ENCODE measurements around the gene STX17.
"Not testable (repeated sequence)": the region's sequence is repeated elsewhere in the genome, so short reads cannot be mapped to it uniquely, and the experiment has no call there.

STX17 gene

DNA sequence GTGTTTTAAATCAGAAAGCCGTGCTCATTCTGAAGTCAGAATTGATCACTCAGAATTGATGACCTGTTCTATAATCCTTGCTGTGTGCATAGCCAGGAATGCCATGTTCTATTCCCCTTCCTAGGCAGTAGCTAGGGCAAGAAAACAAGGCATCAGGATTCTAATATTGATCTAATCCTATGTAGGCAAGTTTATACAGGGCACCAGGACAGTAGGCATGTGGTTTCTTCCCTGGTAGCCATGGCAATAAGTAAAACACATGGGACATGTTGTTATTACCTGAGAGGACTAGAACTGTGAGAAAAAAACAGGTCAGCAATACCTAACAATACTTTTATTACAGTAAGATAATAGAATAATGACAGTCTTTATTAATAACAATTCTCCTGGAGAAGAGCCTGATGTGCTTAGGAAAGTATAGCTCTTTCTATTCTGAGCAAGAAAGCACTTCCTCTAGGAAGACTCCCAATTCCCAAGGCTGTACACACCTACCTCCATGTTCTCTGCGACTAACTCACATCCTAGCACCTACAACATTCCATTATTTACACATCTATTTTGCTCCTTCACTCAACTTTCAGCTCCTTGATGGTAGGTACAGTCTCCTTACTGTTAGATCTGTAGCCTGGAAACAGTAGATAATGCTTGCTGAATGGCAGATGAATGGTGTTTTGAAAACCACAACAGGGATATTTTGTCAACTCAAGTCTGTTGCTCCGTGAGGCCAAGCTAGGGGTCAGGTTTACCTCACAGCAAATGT lies 70.8 kb downstream of the STX17 start:
- no peak for DNase-seq

DNA sequence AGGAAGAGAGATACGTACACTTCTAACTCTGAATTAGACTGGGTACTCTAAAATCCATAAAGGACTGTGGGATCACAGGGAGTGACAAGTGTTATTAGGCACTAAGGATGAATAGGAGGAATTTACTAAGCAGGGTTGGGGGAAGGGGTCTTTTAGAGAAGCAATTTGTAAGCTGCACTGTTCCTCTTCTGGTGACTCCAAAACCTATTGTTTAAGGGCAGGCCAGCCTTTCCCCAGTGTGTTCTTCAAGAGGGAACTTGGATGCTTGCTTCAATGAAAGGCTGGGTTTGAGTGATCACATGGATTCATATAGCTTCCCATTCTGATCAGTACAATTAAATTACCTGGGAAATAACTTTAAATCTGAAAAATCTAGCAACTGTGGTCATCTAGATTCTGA lies 71.8 kb downstream of the STX17 start:
- no peak for DNase-seq

DNA sequence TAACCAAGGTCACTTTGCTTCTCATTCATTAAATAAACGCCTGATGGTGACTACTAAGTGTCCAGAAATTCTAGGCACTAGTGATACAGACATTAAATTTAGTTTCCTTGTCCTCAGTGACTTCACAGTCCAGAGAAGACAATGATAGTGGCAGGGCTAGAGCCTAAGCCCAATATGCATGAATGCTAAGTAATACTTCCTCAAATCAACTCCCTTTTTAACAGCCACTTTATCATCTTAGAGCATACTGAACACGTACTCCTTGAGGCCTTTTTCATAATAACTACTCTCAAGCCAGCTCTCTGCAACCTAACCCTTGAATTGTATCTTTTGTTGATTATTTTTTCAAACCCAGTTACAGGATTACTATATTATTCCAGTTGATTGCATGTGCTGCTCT lies 74.1 kb downstream of the STX17 start:
- no peak for DNase-seq

DNA sequence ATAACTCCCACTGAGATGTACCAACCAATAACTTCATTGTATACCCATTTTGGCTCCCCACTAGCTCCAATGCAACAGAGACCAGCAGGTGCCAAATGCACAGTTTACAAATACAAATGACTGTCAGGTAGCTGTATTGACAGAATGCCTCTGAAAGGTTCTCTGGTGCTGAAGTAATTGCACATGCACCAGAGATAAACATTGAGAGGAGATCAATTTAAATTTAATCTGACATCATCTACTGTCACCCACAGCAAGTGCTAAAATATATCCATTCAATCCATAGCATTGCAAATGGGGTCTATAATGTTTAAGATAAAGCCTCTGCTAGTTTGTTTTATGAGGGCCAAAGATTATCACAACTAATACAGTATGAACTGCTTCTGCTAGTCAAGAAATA lies 80.2 kb downstream of the STX17 start:
- no peak for DNase-seq

DNA sequence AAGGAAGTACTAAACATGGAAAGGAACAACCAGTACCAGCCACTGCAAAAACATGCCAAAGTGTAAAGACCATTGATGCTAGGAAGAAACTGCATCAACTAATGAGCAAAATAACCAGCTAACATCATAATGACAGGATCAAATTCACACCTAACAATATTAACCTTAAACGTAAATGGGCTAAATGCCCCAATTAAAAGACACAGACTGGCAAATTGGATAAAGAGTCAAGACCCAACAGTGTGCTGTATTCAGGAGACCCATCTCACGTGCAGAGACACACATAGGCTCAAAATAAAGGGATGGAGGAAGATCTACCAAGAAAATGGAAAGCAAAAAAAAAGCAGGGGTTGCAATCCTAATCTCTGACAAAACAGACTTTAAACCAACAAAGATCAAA lies 84.1 kb downstream of the STX17 start:
- not testable (repeated sequence) for DNase-seq

DNA sequence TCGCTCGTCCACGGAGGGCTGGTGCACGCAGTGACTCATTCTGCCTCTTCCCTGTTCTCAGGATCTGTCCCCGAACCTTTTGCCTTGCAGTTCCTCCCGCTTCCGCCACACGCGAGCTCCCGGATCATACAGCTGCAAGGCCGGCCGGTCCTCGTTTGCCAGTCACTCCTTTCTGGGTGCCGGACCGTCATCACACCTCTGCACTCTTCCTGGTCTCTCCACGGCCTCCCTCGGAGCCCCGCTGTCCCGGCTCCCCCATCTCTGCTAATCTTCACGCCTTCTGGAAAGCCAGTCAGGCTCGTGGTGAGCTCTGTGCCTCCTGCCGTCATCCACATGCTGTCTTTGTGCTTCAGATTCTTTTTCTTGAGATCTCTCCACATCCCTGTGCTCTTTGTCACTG lies 91.8 kb downstream of the STX17 start:
- DNase-seq = no peak

DNA sequence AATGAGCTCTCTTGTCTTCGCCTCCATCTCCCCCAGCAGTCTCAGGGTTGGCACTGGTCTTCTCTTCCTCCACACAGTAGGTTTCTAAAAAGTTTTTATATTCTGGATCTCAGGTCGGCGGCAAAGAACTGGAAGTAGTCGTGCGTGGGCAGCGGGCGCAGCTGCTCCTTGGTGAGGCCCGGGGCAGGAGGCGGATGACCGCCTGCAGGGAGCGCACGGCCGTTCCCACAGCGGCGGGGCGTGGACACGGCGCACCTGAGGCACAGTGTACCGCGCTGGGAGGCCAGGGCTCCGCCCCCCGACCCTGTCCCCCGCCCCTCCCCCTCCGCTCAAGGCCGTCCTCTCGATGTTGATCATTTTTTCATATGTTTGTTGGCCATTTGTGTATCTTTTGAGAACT lies 92.4 kb downstream of the STX17 start:
- DNase-seq = no peak

DNA sequence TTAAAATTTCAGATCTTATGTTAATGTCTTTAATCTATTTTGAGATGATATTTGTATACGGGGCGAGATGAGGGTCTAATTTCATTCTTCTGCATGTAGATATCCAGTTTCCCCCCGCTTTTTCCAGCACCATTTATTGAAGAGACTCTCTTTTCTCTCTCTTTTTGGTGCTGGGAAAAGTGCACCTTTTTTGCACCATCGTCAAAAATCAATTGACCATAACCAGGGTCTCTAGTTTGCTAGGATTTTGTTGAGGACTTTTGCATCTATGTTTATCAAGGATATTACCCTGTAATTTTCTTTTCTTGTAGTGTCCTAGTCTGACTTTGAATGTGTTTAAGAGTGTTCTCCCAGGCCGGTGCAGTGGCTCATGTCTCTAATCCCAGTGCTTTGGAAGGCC lies 93.3 kb downstream of the STX17 start:
- DNase-seq = no peak

DNA sequence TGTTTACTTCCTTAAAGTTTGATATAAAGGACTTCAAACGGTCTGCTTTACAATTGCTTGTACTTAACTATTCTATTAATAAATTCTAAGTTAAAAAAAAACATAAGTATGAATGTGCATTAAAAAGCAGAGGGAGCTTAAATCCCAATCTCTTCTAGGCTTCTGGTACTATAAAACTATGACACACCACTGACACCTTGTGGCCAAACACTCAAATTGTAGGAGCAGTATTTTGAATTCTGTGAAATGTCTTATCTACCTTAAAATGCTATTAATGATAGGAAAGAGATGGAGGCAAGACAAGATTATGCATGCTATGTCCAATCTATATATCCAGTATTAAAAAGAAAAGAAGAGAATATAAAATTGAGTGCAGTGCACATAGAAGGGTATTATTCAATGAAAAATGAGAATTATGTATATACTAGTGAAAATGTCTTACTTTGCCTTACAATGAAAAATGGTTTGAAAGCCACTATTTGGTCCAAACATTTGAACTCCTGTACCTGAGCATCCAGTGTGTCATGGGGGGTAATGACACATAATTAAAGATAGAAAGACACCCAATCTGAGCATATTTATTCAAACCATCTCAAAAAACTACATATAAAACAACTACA lies 104.7 kb downstream of the STX17 start:
- DNase-seq = peak in 1 of 2 experiments; percentile 23

DNA sequence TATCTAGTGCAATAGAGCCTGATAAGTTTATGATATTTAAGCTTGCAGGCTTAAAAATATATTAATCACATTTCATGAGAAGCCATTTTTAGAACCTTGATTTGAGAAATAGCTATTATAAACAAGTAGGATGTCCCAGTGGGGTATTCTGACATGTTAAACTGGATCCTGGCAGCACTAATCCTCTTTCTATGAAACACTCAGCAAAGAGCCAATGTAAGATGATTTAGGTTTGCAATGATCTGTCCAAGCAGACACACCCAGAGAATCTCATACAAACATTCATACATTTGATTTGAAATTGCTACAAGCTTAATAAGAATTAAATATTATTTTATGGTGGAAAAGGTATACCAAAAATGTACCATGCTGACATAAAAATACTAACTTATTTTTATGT lies 105.8 kb downstream of the STX17 start:
- DNase-seq = no peak

DNA sequence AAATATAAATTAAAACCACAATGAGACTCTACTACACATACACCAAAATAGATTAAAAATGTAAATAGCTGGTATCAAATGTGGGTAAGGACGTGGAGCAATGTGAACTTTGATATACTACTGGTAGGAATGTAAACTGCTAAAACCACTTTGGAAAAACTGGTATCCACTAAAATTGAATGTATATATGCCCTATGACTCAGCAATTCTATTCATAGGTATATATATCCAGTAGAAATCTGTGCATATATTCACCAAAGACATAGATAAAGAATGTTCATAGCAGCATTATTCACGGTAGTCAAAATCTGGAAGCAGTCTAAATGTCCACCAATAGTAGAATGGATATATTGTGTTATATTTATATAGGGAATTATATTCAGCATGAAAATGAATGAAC lies 107.1 kb downstream of the STX17 start:
- DNase-seq = no peak

DNA sequence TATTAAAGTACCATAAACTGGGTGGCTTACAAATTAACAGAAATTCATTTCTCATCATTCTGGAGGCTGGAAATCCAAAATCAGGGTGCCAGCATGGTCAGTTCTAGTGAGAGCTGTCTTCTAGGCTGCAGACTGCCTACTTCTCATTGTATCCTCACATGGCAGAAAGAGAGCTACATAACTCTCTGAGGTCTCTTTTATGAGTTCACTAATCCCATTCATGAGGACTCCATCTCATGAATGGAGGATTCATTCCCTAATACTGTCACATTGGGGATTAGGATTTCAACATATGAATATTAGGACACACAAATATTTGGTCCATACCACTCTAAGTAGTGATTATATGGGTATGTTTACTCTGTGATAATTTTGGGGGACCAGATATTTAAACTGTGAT lies 108.4 kb downstream of the STX17 start:
- DNase-seq = no peak

DNA sequence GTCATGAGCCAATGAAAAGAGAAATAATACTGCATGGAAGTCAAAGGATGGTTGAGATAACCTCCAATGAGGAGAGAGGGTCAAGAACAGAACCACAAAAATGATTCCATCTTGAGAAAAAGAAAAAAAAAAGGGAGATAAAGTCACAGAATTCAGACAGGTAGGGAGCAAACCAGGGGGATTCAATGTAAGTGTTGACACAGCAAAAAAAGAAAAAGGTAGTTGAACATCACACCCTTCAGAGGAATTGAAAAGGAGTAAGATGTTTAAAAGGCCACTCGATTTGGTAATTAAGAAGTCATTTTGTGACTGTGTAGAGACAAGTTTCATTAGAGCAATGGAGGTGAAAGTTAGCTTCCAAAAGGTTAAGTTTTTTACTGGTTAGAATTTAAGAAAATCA lies 113.1 kb downstream of the STX17 start:
- no peak for DNase-seq
